ENCODE results near the gene SUMO3.

- no peak for TF ChIP-seq CTCF (IDR thresholded peaks at IDR 0.05)
- TF ChIP-seq POLR2A (IDR thresholded peaks at IDR 0.05) = no peak
Measured at GRCh38 chr21:44795342-44795741, 22.5 kb downstream of the SUMO3 start.

Measured in testis (tissue), 2 donors.